RKO (cell line): ENCODE measurements around the gene MIER3.

ENCODE experiments used
- DNase-seq: peaks from one replicate; pipeline ENCODE4 v3.0.0-alpha.2; 2016; ENCODE audit warnings: low spot score

The MIER3 gene

DNA sequence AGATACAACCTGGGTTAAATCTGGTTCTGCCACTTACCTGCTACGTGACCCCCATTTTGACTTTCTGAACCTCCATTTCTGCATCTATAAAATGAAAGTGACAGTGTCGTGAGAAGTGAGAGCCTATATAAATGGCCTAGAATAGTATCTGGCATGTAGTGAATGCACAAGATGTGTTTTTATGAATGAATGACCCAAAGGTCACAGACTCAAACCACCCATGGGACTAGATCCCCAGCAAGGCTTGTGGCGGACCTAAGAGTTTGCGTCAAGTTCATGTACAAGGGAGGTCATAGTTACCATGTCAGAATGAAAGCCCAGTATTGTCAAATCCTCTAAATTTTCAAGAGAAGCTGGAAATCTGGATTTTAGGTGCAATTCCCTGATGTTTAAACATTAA is 53.7 kb downstream of the MIER3 start:
- no peak for DNase-seq

DNA sequence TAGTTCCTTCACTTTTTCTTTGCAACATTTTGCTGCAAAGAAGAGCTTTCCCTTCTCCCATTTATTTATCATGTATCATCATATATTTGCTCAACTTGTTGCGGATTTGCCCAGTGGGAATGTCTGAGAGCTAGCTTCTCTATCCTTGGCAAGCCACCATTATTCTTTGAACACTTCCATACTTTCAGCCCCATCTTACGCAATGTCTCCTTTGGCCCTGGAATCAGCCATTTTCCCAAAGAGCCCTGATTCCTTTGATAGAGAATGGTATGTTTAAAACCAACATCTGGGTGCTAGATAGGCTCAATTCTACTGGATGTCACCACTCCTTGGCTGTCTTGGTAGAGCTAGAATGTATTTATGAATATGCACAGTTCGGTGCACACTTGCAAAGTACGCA is 55.2 kb downstream of the MIER3 start:
- DNase-seq, result no peak

DNA sequence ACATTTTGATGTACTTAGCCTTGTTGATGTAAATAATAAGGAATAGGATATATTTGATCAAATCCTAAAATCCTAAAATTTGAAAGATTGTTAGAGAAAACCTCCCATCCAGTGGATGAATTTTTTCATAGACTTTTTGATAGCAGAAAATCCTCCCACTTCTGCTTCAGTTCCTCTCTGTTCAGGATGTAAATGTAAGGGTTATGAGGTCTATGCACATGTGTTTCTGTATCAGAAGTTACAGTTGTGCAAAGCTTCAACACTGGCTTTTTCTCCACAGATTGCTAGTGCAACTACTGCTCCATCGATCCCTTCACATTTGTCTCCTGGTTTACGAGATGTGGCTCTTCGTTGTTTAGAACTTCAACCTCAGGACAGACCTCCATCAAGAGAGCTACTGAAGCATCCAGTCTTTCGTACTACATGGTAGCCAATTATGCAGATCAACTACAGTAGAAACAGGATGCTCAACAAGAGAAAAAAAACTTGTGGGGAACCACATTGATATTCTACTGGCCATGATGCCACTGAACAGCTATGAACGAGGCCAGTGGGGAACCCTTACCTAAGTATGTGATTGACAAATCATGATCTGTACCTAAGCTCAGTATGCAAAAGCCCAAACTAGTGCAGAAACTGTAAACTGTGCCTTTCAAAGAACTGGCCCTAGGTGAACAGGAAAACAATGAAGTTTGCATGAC is 58.5 kb downstream of the MIER3 start:
- DNase-seq, result no peak

DNA sequence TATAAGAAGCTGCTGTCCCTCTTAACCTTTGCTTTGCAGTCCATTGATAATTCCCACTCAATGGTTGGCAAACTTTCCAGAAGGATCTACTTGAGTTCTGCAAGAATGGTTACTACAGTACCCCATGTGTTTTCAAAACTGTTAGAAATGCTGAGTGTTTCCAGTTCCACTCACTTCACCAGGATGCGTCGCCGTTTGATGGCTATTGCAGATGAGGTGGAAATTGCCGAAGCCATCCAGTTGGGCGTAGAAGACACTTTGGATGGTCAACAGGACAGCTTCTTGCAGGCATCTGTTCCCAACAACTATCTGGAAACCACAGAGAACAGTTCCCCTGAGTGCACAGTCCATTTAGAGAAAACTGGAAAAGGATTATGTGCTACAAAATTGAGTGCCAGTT is 70.4 kb downstream of the MIER3 start:
- no peak for DNase-seq

DNA sequence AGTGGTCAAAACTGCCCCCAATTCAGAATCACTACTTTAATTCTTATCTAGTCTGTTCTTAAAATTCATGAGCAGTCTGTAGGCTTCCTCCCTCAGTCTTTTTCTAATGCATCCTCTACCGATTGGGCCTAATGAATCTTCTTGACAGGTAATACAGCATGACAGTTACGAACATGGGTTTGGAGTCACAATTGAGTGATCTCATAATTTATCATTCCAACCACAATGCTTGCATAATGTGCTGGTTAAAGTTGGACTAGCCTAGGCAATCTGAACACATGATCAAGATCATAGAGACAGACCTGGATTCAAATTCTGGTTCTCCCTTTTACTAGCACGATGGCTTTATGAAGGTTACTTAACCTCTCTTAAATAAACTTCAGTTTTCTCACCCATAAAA is 75.6 kb downstream of the MIER3 start:
- DNase-seq, result peak; percentile 65

DNA sequence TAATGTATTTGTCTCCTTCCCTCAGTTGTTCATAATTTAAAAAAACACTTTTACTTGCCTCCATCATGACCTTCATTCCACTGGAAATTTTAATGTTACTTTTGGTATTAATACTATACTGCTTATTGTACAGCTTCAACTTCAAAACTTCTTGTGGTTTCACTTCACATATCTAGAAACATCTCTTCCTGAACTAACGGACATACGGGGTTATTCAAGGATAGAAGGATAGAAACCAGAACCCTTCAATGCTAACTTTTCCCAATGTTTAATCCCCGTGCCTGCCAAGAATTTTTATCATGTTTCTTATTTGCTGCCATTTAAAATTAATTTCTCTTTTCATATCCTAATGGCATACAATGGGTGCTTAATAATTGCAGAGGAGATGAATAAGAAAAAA is 78.9 kb downstream of the MIER3 start:
- no peak for DNase-seq

DNA sequence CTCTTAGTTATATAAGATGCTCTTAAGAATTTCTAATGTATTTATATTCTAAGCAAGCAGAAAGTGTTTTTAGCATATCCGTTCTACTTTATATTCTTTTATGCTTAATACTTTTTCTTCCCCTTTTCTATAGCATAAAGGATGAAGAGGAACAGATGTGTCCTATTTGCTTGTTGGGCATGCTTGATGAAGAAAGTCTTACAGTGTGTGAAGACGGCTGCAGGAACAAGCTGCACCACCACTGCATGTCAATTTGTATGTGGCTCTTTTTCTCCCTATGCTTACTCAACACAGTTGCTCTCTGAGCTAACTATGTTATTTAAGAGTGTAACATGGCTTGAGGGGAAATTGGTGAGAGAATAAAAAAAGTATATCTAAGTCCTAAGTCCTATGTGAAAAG is 80.1 kb downstream of the MIER3 start:
- no peak for DNase-seq
